NCI-H2196 (cell line): ENCODE results near the gene CTIF.

ENCODE experiments used
- DNase-seq: peaks from one replicate; lab custom pipeline; 2025; ENCODE audit not compliant: unreplicated experiment; lab: John Stamatoyannopoulos, UW

Gene CTIF

GRCh38 chr18:48617844-48618497 is 79.1 kb downstream of the CTIF start:
- DNase-seq: no peak

DNA sequence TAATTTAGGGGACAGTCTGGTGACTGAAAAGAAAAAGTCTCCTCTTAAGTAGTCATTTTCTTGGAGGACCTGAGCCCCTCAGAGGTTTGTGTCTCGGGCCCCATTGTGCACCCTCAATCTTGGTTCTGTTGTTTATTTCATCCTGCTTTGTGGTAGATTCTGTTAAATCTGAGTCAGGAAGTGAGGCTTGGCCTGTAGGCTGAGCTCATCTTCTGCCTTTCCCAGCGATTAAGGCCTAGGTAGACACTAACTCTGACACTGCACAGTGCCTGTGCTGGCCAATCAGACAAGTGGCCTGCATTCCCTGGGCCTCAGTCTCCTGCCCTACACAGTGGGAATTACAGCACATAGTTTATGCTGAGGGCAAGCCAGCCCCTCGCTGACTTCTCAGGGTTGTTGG is 80.2 kb downstream of the CTIF start:
- no peak for DNase-seq

DNA sequence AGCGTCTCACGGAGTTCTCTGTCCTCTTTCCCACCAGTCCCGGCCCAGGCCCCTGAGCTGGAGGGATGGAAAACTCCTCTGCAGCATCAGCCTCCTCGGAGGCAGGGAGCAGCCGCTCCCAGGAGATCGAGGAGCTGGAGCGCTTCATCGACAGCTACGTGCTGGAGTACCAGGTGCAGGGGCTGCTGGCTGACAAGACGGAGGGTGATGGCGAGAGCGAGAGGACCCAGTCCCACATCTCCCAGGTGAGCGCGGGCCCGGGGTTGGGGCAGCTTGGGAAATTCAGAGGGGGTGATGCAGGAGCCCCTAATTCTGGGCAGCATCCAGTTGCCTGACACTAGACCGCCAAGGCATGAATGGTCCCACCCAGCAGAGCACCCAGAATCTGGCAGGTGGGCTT is 80.7 kb downstream of the CTIF start:
- DNase-seq: no peak

- DNase-seq: no peak
Measured at GRCh38 chr18:48620071-48620470, 81.2 kb downstream of the CTIF start.

DNA sequence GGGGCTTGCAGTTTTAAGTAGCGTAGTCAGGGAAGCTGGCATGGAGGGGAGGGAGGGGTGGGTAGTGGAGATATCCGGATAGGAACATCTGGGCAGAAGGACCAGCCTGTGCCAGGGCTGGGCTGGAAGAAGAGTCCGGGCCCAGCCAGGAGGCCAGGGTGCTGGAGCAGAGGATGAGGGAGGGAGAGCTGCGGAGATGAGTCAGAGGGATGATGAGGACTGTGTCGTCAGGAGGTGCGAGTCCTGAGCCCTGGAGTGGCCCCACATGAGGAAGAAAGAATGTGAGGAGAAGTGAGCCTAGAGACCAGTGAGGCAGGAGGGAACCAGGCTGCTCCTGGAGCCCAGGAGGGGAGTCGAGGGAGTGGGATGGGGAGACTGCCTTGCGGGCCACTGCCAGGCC is 82.4 kb downstream of the CTIF start:
- DNase-seq: no peak

DNA sequence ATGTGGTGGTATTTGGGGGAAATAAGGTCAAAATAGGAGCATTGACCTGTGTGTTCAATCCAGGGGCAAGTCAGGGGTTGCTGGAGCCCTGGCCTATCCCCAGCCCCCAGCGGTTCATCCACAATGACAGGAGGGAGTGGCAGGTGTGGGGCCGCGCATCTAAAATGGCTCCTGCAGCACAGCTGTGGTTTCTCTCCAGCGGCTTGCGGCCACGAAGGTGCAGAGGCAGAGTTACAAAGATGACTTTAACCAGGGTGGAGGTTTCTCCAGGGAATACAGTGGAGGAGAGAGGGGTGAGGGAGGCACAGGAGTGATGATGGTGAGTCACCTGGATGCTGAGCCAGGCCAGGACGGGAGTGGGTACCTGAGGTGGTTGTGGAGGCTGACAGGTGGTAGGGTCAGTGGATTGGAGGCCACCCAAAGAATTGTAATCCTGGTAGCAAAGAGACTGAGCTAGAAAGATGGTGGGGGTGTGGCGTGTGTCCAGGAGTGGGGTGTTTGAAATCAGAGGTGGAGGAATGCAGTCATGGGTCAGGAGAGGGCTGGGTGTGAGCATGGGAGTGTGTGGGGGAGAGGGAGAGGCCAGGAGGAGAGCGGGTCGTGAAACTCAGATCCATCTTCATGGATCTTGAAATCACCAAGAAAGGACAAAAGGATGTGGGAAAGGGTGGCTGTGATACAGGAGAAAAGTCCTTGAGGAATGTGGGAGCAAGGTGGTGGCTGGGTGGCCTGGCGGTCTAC is 83.2 kb downstream of the CTIF start:
- DNase-seq: no peak

GRCh38 chr18:48622911-48623431 is 84.1 kb downstream of the CTIF start:
- no peak for DNase-seq

DNA sequence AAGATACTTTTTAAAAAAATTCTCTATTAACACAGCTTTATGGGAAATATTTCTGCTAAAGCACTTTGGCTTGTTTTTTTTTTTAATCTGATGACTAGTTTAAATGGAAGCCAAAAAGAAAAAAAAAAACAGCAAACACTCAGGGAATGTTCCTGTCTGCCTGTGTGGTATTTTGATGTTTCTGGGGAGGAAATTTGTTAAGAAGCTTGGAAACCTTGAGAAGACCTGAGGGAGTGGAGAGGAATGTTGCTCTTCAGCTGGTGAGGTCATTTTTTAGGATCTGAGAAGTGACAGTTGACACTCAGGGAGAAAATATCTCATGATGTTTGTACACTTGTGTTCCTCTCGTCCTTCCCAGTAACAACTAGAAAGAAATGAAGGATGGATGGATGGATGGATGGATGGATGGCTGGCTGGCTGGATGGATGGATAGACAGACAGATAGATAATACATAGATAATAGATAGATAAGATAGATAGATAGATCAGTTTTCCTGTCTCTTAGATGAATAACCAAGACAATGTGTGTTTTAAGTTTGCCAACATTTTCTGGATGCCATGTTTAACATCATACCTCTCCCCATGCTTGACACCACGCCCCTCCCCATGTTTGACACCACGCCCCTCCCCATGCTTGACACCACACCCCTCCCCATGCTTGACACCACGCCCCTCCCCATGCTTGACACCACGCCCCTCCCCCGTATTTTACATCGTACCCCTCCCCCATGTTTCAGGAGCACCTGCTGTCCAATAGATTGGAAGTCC is 84.8 kb downstream of the CTIF start:
- no peak for DNase-seq

GRCh38 chr18:48624856-48625255 is 86.0 kb downstream of the CTIF start:
- DNase-seq: no peak

GRCh38 chr18:48627216-48627615 is 88.4 kb downstream of the CTIF start:
- no peak for DNase-seq

- no peak for DNase-seq
Measured at GRCh38 chr18:48629730-48630324, 91.0 kb downstream of the CTIF start.

GRCh38 chr18:48631851-48632250 is 93.0 kb downstream of the CTIF start:
- DNase-seq: no peak

- DNase-seq: no peak
Measured at GRCh38 chr18:48632676-48633257, 93.9 kb downstream of the CTIF start.

- no peak for DNase-seq
Measured at GRCh38 chr18:48634491-48634890, 95.7 kb downstream of the CTIF start.

DNA sequence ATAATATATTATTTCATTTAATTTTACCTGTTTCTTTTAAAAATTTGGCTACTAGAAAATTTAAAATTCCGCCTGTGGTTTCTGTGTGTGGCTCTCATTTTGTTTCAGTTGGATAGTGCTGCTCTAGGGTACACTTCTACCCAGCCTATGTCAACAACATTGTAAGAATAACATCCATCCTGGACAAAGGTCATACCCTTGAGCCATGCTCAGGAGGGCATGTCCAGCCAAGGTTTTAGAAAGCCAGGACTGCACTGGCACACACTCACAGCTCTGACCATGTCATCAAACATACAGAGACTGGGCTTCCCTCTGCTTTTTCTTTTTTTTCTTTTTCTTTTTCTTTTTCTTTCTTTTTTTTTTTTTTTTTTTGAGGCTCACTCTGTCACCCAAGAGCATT is 96.1 kb downstream of the CTIF start:
- DNase-seq: no peak

DNA sequence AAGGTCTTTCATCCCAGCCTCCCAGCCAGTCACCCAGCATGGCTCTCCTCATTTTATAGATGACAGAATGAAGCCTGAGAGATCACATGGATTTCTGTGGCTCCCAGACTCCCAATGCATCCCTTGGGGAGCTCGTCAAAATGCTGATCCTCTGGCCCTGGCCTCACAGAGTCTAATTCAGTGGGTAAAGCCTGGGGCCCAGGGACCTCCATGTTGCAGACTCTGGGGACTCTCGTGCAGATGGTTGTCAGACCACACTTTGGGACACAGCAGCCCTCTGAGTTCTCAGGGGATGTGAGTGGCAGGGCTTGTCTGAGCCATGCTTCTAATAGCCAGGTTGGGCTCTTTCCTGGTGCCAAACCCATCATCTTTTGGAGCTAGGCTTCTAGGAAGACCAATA is 97.0 kb downstream of the CTIF start:
- no peak for DNase-seq

DNA sequence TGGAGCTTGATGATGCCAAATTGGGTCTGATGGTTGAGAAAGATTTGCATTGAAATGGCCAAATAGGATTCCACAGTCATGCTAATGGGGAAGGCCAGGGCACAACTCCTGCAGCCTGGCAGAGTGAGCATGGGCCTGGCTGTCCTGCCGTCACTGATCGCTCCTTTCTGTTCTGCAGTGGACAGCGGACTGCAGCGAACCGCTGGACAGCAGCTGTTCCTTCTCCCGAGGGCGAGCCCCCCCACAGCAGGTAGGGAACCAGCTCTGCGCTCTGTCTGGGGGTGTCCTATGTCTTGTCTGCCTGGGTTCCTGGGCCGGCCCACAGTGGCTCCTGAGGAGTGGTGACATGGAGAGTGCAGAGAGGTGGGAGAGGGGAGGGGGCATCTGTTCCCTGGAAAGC is 97.6 kb downstream of the CTIF start:
- no peak for DNase-seq

- DNase-seq: no peak
Measured at GRCh38 chr18:48637081-48637990, 98.5 kb downstream of the CTIF start.

DNA sequence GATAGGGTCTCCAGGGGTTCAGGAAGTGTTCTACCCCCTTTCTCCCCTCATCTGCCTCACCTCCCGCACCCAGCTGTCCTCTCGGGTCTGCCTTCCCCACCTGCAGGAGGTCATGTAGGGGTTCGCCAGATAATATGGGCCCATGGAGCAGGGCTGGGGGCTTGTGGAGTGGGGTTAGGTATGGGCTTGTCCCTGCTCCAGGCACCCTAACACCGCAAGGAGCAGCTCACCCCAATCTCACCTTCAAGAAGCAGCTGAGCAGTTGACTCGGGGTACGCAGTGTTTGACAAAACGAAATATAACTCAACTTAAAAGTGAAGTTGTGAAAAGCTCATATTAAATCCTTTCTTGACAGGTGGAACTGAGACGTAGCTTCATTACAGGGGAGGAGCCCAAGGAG is 99.6 kb downstream of the CTIF start:
- DNase-seq: no peak
